ENCODE results near the gene PTGES3L. TPM values are rescaled to one million over a fixed set of nuclear protein-coding genes. Genes with fewer than 3 reads are reported as not detected.

Gene PTGES3L
- 2.4 and 3.2 TPM in 2 replicates for total RNA-seq

DNA sequence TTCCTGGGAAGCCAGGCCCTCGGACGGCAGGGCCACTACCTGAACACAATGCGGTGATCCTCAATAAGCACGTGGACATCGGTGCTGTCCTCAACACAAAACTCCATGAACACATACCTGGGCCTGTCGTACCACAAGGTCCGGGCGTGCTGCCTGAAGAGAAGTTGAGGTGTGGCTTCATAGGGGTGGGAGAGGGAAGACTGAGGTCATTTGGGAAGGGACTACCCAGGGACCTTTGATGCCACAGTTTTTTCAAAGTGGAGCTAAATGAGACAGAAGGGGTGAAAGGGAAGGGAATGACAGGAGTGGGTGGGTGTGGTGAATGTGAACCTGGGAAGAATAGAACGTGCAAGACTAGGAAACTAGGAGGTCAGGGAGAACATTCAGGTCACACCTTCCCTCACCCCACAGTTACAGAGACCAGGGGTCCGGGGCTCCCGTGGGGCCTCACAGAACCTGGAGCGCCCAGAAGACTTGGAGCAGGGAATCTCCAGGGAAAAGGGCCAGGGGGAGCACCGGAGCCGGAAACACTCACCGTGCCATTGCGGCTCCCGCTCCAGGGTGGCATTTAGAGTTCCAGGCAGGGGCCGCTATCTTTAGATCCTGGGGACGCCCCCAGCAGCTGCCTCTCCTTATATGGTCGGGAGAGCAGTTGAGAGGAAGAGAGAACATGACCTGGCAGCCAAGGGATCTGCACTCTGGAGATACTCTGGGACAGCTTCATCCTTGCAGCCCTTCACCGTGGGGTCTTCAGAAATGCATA is at the start of gene PTGES3L:
PTGES3L (minus strand) TSS at position 570 of the 763 bp plus-strand sequence; CDS start at position 543, 27 bp downstream.
- DNase-seq (ENCODE audit: extremely low read depth, low read depth, low spot score): no peak

DNA sequence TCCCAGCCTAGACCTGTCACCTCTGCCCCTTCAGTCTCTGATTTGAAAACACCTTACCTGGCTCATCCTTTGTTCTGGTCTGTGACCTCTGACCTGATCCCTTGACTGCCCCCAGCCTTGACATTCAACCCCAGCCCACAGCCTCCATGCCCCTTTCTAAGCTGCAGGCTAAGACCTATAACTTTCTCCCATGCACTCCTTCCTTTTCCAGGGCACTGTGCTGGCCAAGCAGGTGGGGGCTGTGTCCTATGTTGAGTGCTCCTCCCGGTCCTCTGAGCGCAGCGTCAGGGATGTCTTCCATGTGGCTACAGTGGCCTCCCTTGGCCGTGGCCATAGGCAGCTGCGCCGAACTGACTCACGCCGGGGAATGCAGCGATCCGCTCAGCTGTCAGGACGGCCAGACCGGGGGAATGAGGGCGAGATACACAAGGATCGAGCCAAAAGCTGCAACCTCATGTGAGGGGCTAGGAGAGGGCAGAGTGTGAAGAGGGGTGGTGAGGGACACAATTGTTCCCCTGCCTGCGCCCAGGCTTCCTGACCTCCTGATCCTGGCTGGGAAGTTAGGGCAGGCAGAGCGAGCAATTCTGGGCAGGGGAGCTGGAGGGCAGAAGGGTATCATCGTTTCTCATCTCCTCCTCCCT is 48.5 kb upstream of the PTGES3L start:
- DNase-seq (ENCODE audit: extremely low read depth, low read depth, low spot score): no peak

DNA sequence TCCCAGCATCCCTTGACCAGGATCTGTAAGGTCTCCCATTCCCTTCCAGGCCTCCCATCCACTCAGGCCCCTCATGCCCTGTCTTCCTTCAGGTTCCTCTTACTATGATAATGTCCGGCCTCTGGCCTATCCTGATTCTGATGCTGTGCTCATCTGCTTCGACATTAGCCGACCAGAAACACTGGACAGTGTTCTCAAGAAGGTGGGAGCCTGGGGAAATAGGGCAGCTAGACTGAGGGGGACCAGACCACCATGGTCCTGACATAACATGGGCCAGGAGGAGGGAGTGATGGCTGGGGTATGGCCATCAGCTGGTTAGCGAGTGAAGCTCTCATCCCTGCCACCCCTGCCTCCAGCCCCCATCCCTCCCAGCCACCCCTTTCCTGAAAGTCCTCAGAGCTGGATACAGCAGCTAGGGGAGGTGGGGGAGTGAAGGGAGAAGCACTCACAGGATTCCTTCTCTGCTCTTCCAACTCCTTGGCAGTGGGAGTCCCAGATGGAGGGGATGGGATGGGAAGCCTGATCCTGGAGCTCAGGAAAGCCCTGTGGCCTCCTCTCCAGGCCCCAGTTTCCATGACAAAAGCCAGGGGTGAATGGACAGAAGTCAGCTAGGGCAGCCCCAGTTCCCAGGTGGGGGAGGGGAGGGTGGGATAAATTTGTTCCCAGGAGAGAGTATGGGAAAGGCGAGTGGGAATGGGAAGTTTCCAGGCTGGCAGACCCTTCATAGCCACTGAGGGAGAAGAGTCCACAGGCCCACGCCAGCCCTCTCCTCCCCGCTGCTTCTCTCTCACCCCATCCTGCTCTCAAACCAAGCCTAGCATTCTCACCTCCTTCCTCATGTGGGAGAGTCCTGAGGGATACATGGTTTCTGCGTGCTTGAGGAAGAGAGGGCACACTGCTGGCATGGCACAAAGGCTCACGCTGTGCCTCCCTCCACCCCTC is 47.5 kb upstream of the PTGES3L start:
- DNase-seq (ENCODE audit: extremely low read depth, low read depth, low spot score): no peak

DNA sequence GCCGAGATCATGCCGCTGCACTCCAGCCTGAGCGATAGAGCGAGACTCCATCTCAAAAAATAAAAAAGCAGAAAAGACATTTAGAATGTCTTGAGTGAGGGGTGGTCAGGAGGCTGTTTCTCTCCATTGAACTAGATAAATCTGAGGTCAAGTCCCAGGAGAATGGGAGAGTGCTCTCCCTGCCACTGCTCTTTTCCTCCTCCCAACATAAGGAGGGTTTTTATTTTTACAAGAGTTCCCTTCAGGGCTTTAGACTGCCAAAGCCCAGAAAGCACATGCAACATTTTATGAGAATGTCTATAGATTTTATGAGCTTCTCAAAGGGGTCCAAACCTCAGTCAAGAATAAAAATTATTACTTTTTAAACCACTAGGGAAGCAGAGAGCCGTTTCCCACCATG is 46.7 kb upstream of the PTGES3L start:
- DNase-seq (ENCODE audit: extremely low read depth, low read depth, low spot score): no peak

GRCh38 chr17:43025766-43026537 is 46.1 kb upstream of the PTGES3L start:
- DNase-seq (ENCODE audit: extremely low read depth, low read depth, low spot score): no peak

GRCh38 chr17:43025290-43025657 is 45.4 kb upstream of the PTGES3L start:
- DNase-seq (ENCODE audit: extremely low read depth, low read depth, low spot score): no peak

DNA sequence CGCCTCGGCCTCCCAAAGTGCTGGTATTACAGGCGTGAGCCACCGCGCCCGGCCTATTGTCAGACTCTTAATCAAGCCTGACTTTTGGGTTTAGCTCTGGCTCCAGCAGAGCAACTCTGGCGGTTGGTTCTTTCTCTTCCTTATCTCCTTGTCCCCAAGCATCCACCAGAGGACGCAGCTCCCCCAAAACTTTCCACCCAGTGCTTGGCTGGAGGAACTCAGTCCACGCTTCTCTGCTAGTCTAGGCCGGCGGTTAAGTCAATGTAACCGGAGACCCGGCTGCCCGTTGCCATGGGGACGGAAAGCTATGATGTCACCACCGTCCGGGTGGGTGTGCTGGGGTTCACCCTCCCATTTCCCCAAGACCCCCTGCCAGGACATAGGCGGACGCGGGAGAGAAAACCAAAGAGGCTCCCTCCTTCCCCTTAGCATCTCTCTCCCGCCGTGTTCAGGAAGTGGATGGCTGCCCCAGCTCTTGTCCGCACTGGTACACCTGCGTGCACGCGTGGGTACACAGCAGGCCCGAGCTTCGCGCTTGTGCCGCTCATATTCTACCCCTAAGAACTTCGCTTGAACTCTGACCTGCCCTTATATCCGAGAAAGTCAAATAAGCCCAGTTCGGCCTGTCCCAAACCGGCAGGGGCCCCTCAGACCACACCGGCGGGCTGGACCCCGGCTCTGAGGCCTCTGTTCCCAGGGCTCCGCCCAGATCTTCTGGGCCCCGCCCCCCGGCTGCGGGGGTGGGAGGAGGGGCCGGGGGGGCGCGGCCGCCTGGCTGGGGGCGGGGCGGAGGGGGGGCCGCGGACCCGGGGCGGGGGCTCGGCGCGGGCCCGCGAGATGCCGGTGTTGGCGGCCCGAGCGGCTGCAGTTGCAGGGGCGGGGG is 44.8 kb upstream of the PTGES3L start, which contains the start of gene RND2:
RND2 (plus strand) TSS at position 825 of the 883 bp plus-strand sequence. CDS start 117 bp downstream, outside the sequence.
- DNase-seq (ENCODE audit: extremely low read depth, low read depth, low spot score): peak; percentile 84

DNA sequence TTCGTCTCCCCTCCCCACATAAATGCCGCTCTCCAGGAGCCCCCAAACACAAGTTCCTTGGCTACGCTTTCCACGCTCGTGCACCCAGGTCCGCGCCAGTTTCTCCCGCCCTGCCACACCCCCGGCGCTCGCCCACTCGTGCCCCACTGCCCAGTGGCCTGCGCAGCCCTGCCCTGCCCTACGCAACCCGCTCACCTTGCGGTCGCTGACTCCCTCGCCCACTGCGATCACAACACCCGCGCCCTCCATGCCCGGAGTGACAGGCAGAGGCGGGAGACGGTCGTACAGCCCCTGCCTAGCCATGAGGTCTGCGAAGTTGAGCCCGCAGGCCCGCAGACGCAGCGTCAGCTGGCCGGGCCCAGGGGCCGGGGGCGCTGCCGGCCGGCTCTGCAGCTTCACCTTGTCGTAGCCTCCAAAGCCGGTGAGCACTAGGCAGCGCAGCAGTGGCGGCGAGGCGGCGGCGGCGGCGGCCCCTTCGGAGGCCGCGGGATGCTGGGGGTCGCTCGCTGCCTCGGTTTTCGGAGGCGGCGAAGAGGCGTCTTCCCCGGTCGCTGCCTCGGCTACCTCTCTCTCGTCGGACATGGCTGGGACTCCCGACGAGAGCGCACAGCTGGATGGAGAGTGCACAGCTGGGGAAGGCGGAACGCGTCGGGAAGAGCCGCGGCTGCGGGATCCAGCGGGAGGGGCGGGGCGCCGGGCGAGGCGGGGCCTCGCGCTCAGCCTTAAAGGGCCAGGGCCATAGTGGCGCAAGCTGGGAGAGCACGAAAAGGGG is 42.0 kb upstream of the PTGES3L start, which contains the start of gene VAT1:
VAT1 (minus strand) TSS at position 645 of the 772 bp plus-strand sequence; CDS start at position 582, 63 bp downstream.
- DNase-seq (ENCODE audit: extremely low read depth, low read depth, low spot score): no peak

GRCh38 chr17:43020789-43021740 is 41.2 kb upstream of the PTGES3L start:
- no peak for DNase-seq (ENCODE audit: extremely low read depth, low read depth, low spot score)

- no peak for DNase-seq (ENCODE audit: extremely low read depth, low read depth, low spot score)
Measured at GRCh38 chr17:43020030-43020621, 40.2 kb upstream of the PTGES3L start.

- DNase-seq (ENCODE audit: extremely low read depth, low read depth, low spot score): no peak
Measured at GRCh38 chr17:43019418-43019817, 39.5 kb upstream of the PTGES3L start.

- no peak for DNase-seq (ENCODE audit: extremely low read depth, low read depth, low spot score)
Measured at GRCh38 chr17:43018932-43019331, 39.1 kb upstream of the PTGES3L start.

- DNase-seq (ENCODE audit: extremely low read depth, low read depth, low spot score): no peak
Measured at GRCh38 chr17:43018008-43018853, 38.4 kb upstream of the PTGES3L start.

GRCh38 chr17:43016216-43016615 is 36.3 kb upstream of the PTGES3L start:
- no peak for DNase-seq (ENCODE audit: extremely low read depth, low read depth, low spot score)

GRCh38 chr17:43015579-43015978 is 35.7 kb upstream of the PTGES3L start:
- DNase-seq (ENCODE audit: extremely low read depth, low read depth, low spot score): no peak

Data from glomerular endothelial cell (primary cell).